HS-27A (cell line): ENCODE results near the gene NSUN7.

ENCODE experiments used
- DNase-seq: peaks from one replicate; pipeline ENCODE4 v3.0.0-alpha.2; 2012; ENCODE audit warnings: low read depth, missing footprints

The NSUN7 gene

GRCh38 chr4:40734497-40734896, 15.3 kb upstream of the NSUN7 start:
- DNase-seq, result no peak

GRCh38 chr4:40736910-40737309, 12.8 kb upstream of the NSUN7 start:
- peak; percentile 2 for DNase-seq

GRCh38 chr4:40737879-40738278, 11.9 kb upstream of the NSUN7 start:
- no peak for DNase-seq

GRCh38 chr4:40739347-40739746, 10.4 kb upstream of the NSUN7 start:
- DNase-seq, result no peak

GRCh38 chr4:40744218-40744617, 5.5 kb upstream of the NSUN7 start:
- DNase-seq, result no peak

GRCh38 chr4:40745285-40745984, 4.3 kb upstream of the NSUN7 start:
- no peak for DNase-seq

GRCh38 chr4:40747207-40747835, 2.4 kb upstream of the NSUN7 start:
- DNase-seq, result no peak

- no peak for DNase-seq
Observed at GRCh38 chr4:40750461-40751258, 905 bp downstream of the NSUN7 start.

GRCh38 chr4:40755616-40756015, 5.9 kb downstream of the NSUN7 start:
- no peak for DNase-seq

- DNase-seq, result no peak
Observed at GRCh38 chr4:40763228-40763716, 13.5 kb downstream of the NSUN7 start.

GRCh38 chr4:40769266-40769665, 19.5 kb downstream of the NSUN7 start:
- DNase-seq, result no peak

GRCh38 chr4:40778090-40778489, 28.3 kb downstream of the NSUN7 start:
- no peak for DNase-seq

- no peak for DNase-seq
Observed at GRCh38 chr4:40782876-40783275, 33.1 kb downstream of the NSUN7 start.

GRCh38 chr4:40785727-40786126, 36.0 kb downstream of the NSUN7 start:
- DNase-seq, result no peak

- no peak for DNase-seq
Observed at GRCh38 chr4:40788331-40788730, 38.6 kb downstream of the NSUN7 start.

- DNase-seq, result no peak
Observed at GRCh38 chr4:40789031-40789430, 39.3 kb downstream of the NSUN7 start.

- no peak for DNase-seq
Observed at GRCh38 chr4:40789771-40790170, 40.0 kb downstream of the NSUN7 start.

- DNase-seq, result no peak
Observed at GRCh38 chr4:40800064-40800463, 50.3 kb downstream of the NSUN7 start.

- no peak for DNase-seq
Observed at GRCh38 chr4:40804598-40804997, 54.8 kb downstream of the NSUN7 start.

- DNase-seq, result no peak
Observed at GRCh38 chr4:40808926-40809457, 59.2 kb downstream of the NSUN7 start.

GRCh38 chr4:40811956-40812355, 62.2 kb downstream of the NSUN7 start:
- DNase-seq, result no peak

GRCh38 chr4:40812386-40812785, 62.6 kb downstream of the NSUN7 start:
- no peak for DNase-seq

- DNase-seq, result no peak
Observed at GRCh38 chr4:40812856-40813255, 63.1 kb downstream of the NSUN7 start.
